ENCODE results near the gene COL23A1. TPM values are rescaled to one million over a fixed set of nuclear protein-coding genes. Genes with fewer than 3 reads are reported as not detected.

Gene COL23A1
- total and polyA plus RNA-seq, 2 experiments from 2014 or later = 1.1 to 5.1 TPM

- no peaks in the 10 kb centered on the region for H3K79me2 ChIP-seq
- no peaks in the 10 kb centered on the region for H3K9me3 ChIP-seq (ENCODE audit: low read depth)
- H3K27ac ChIP-seq = no peak overlapping the region
- H3K4me1 ChIP-seq (ENCODE audit: insufficient read depth) = peaks cover 9% of the 10 kb centered on the region
- WGBS (ENCODE audit: low lambda C conversion rate, missing lambda C conversion rate) = 95% methylated on average over 17 of the region's 17 CpGs
- no peaks in the 10 kb centered on the region for H3K9me2 ChIP-seq (replicated peaks; ENCODE audit: insufficient read depth)
- H3K4me3 ChIP-seq = no peak overlapping the region
- H3K4me2 ChIP-seq = no peak overlapping the region
- TF ChIP-seq EZH2 (IDR thresholded peaks at IDR 0.05; ENCODE audit: borderline replicate concordance) (no peak), EZH2phosphoT487 (IDR thresholded peaks at IDR 0.05; ENCODE audit: low read depth, severe bottlenecking, unreplicated experiment) (no peak), CTCF (IDR thresholded peaks at IDR 0.05; ENCODE audit: poor library complexity) (no peak)
- no peak overlapping the region for H2AFZ ChIP-seq
- no peaks in the 10 kb centered on the region for H3K36me3 ChIP-seq (replicated peaks; ENCODE audit: insufficient read depth, low read depth)
- H4K20me1 ChIP-seq (ENCODE audit: insufficient read depth, poor library complexity, severe bottlenecking) = no peaks in the 10 kb centered on the region
- no peak for DNase-seq (ENCODE audit: low spot score)
- H3K27me3 ChIP-seq = no peaks in the 10 kb centered on the region
Observed at GRCh38 chr5:178314061-178314660, 276.0 kb downstream of the COL23A1 start.

- H3K27ac ChIP-seq = no peak overlapping the region
- no peaks in the 10 kb centered on the region for H3K27me3 ChIP-seq
- H3K4me3 ChIP-seq = no peak overlapping the region
- no peaks in the 10 kb centered on the region for H3K9me2 ChIP-seq (replicated peaks; ENCODE audit: insufficient read depth)
- H3K36me3 ChIP-seq (replicated peaks; ENCODE audit: insufficient read depth, low read depth) = no peaks in the 10 kb centered on the region
- no peak for DNase-seq (ENCODE audit: low spot score)
- no peaks in the 10 kb centered on the region for H3K9me3 ChIP-seq (ENCODE audit: low read depth)
- no peak overlapping the region for H2AFZ ChIP-seq
- H4K20me1 ChIP-seq (ENCODE audit: insufficient read depth, poor library complexity, severe bottlenecking) = no peaks in the 10 kb centered on the region
- no peak overlapping the region for H3K4me2 ChIP-seq
- no peaks in the 10 kb centered on the region for H3K79me2 ChIP-seq
- TF ChIP-seq EZH2 (IDR thresholded peaks at IDR 0.05; ENCODE audit: borderline replicate concordance) = no peak
- TF ChIP-seq CTCF (IDR thresholded peaks at IDR 0.05; ENCODE audit: poor library complexity) = no peak
- TF ChIP-seq EZH2phosphoT487 (IDR thresholded peaks at IDR 0.05; ENCODE audit: low read depth, severe bottlenecking, unreplicated experiment) = no peak
- WGBS (ENCODE audit: low lambda C conversion rate, missing lambda C conversion rate) = 95% methylated on average over 11 of the region's 11 CpGs
- peaks cover 9% of the 10 kb centered on the region for H3K4me1 ChIP-seq (ENCODE audit: insufficient read depth)
Observed at GRCh38 chr5:178313316-178313715, 276.9 kb downstream of the COL23A1 start.

DNA sequence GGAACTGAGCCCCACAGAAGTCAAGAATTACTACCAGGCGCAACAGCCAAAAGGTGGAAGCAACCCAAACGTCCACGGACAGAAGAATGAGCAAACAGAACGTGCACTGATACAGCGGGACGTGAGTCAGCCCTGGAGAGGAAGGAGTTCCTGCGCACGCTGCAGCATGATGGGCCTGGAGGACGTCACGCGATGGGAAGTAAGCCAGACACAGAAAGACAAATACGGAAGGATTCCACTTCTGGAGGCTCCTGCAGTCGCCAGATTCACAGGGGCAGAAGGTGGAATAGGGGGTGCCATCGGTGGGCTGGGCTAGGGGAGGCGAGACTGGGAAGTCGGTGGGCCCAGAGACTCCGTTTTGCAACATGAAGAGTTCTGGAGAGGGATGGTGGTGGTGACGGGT is 277.3 kb downstream of the COL23A1 start:
- Histone ChIP-seq H4K20me1 (ENCODE audit: insufficient read depth, poor library complexity, severe bottlenecking) (no peaks in the 10 kb centered on the region), H3K4me1 (ENCODE audit: insufficient read depth) (peaks cover 9% of the 10 kb centered on the region), H3K4me2 (peak overlapping the region; percentile 33), H3K36me3 (replicated peaks; ENCODE audit: insufficient read depth, low read depth) (no peaks in the 10 kb centered on the region), H3K27me3 (no peaks in the 10 kb centered on the region), H3K79me2 (no peaks in the 10 kb centered on the region), H3K9me3 (ENCODE audit: low read depth) (no peaks in the 10 kb centered on the region), H3K9me2 (replicated peaks; ENCODE audit: insufficient read depth) (no peaks in the 10 kb centered on the region), H3K27ac (peak overlapping the region; percentile 35), H3K4me3 (no peak overlapping the region), H2AFZ (peak overlapping the region; percentile 21)
- no peak for DNase-seq (ENCODE audit: low spot score)
- TF ChIP-seq EZH2 (IDR thresholded peaks at IDR 0.05; ENCODE audit: borderline replicate concordance) (no peak), EZH2phosphoT487 (IDR thresholded peaks at IDR 0.05; ENCODE audit: low read depth, severe bottlenecking, unreplicated experiment) (no peak), CTCF (IDR thresholded peaks at IDR 0.05; ENCODE audit: poor library complexity) (no peak)
- 80% methylated on average over 18 of the region's 18 CpGs for WGBS (ENCODE audit: low lambda C conversion rate, missing lambda C conversion rate)

All from hepatocyte (in vitro differentiated cells).